ENCODE results near the gene GIT2. TPM values are rescaled to one million over a fixed set of nuclear protein-coding genes. Genes with fewer than 3 reads are reported as not detected.
A peak's percentile ranks its signal among the peaks of the same experiment; 100 is the strongest.

GIT2 gene
- total RNA-seq, 1 experiment from 2014 or later, result 9.8 TPM

GRCh38 chr12:109983432-109984142 lies 12.6 kb downstream of the GIT2 start:
- no peak for DNase-seq (ENCODE audit: low spot score)

GRCh38 chr12:109982210-109982609 lies 14.0 kb downstream of the GIT2 start:
- no peak for DNase-seq (ENCODE audit: low spot score)

- DNase-seq (ENCODE audit: low spot score), result no peak
These were observed 14.9 kb downstream of the GIT2 start for GRCh38 chr12:109981311-109981710.

- no peak for DNase-seq (ENCODE audit: low spot score)
These were observed 23.3 kb downstream of the GIT2 start for GRCh38 chr12:109972821-109973220.

- no peak for DNase-seq (ENCODE audit: low spot score)
These were observed 27.4 kb downstream of the GIT2 start for GRCh38 chr12:109968801-109969200.

GRCh38 chr12:109968032-109968420 lies 28.1 kb downstream of the GIT2 start:
- DNase-seq (ENCODE audit: low spot score), result no peak

- DNase-seq (ENCODE audit: low spot score), result no peak
These were observed 28.7 kb downstream of the GIT2 start for GRCh38 chr12:109967383-109968031.

- no peak for DNase-seq (ENCODE audit: low spot score)
These were observed 29.6 kb downstream of the GIT2 start for GRCh38 chr12:109966546-109966945.

GRCh38 chr12:109963743-109964429 lies 32.3 kb downstream of the GIT2 start:
- DNase-seq (ENCODE audit: low spot score), result peak; percentile 50

- no peak for DNase-seq (ENCODE audit: low spot score)
These were observed 32.8 kb downstream of the GIT2 start for GRCh38 chr12:109963330-109963729.

GRCh38 chr12:109962398-109962797 lies 33.8 kb downstream of the GIT2 start:
- no peak for DNase-seq (ENCODE audit: low spot score)

GRCh38 chr12:109961612-109962011 lies 34.6 kb downstream of the GIT2 start:
- DNase-seq (ENCODE audit: low spot score), result no peak

- no peak for DNase-seq (ENCODE audit: low spot score)
These were observed 35.0 kb downstream of the GIT2 start for GRCh38 chr12:109961201-109961600.

GRCh38 chr12:109959411-109960093 lies 36.6 kb downstream of the GIT2 start:
- no peak for DNase-seq (ENCODE audit: low spot score)

GRCh38 chr12:109958374-109958773 lies 37.8 kb downstream of the GIT2 start:
- DNase-seq (ENCODE audit: low spot score), result no peak

- DNase-seq (ENCODE audit: low spot score), result no peak
These were observed 42.5 kb downstream of the GIT2 start for GRCh38 chr12:109953656-109954055.

GRCh38 chr12:109952873-109953272 lies 43.3 kb downstream of the GIT2 start:
- no peak for DNase-seq (ENCODE audit: low spot score)

- no peak for DNase-seq (ENCODE audit: low spot score)
These were observed 43.9 kb downstream of the GIT2 start for GRCh38 chr12:109952160-109952858.

- peak; percentile 31 for DNase-seq (ENCODE audit: low spot score)
These were observed 44.4 kb downstream of the GIT2 start for GRCh38 chr12:109951751-109952150.

- DNase-seq (ENCODE audit: low spot score), result no peak
These were observed 45.0 kb downstream of the GIT2 start for GRCh38 chr12:109951136-109951535.

GRCh38 chr12:109950625-109951024 lies 45.5 kb downstream of the GIT2 start:
- no peak for DNase-seq (ENCODE audit: low spot score)

GRCh38 chr12:109949089-109949488 lies 47.1 kb downstream of the GIT2 start:
- no peak for DNase-seq (ENCODE audit: low spot score)

Data from HT-29 (cell line).